Endothelial cell of umbilical vein (primary cell): Measurements from ENCODE around the gene AMELY.
"Not testable (repeated sequence)": the region's sequence is repeated elsewhere in the genome, so short reads cannot be mapped to it uniquely, and the experiment has no call there.

Source experiments
- EZH2 ChIP-seq: IDR thresholded peaks from 2 replicates; pipeline ENCODE4 v1.6.1; 2012; ENCODE audit warnings: borderline replicate concordance, low read depth, mild to moderate bottlenecking, moderate library complexity, low read length, inconsistent platforms; ENCODE audit not compliant: severe bottlenecking
- FOS ChIP-seq: IDR thresholded peaks from 2 replicates; pipeline ENCODE4 v1.6.1; 2011; ENCODE audit warnings: mild to moderate bottlenecking, low read length, moderate library complexity, borderline replicate concordance; ENCODE audit not compliant: insufficient read depth
- MYC ChIP-seq: IDR thresholded peaks from one replicate; pipeline ENCODE4 v1.6.1; 2011; ENCODE audit warnings: mild to moderate bottlenecking, low read depth, low read length
- POLR2AphosphoS5 ChIP-seq: IDR thresholded peaks from 2 replicates; pipeline ENCODE4 v1.6.1; 2012; ENCODE audit warnings: low read depth, mild to moderate bottlenecking, control low read depth, low read length, moderate library complexity; ENCODE audit not compliant: insufficient read depth
- TF ChIP-seq, protein P1 (sequence below), 2 donors: IDR thresholded peaks; 1 replicate in 1 of 2; 2 replicates in 1 of 2; pipeline ENCODE4 v1.5.1; 2011; ENCODE audit warnings: low read length in 2 of 2, mild to moderate bottlenecking in 2 of 2, moderate library complexity in 2 of 2, control low read depth in 1 of 2, inconsistent platforms in 1 of 2, low read depth in 1 of 2; ENCODE audit not compliant: insufficient read depth in 1 of 2; ENCODE audit errors: extremely low read depth in 1 of 2

DNA sequence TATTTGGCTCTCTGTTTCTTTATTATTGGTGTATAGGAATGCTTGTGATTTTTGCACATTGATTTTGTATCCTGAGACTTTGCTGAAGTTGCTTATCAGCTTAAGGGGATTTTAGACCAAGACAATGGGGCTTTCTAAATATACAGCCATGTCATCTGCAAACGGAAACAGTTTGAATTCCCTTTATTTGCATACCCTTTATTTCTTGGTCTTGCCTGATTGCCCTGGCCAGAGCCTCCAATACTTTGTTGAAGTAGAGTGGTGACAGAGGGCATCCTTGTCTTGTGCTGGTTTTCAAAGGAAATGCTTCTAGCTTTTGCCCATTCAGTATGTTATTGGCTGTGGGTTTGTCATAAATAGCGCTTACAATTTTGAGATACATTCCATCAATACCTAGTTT is 68.9 kb downstream of the AMELY start:
- not testable (repeated sequence) for TF ChIP-seq POLR2AphosphoS5, MYC, EZH2, FOS
- TF ChIP-seq, protein P1, sequence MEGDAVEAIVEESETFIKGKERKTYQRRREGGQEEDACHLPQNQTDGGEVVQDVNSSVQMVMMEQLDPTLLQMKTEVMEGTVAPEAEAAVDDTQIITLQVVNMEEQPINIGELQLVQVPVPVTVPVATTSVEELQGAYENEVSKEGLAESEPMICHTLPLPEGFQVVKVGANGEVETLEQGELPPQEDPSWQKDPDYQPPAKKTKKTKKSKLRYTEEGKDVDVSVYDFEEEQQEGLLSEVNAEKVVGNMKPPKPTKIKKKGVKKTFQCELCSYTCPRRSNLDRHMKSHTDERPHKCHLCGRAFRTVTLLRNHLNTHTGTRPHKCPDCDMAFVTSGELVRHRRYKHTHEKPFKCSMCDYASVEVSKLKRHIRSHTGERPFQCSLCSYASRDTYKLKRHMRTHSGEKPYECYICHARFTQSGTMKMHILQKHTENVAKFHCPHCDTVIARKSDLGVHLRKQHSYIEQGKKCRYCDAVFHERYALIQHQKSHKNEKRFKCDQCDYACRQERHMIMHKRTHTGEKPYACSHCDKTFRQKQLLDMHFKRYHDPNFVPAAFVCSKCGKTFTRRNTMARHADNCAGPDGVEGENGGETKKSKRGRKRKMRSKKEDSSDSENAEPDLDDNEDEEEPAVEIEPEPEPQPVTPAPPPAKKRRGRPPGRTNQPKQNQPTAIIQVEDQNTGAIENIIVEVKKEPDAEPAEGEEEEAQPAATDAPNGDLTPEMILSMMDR (IDR thresholded peaks at IDR 0.05; ENCODE audit: extremely low read depth in 1 of 2, insufficient read depth in 1 of 2, low read depth in 1 of 2, low read length in 2 of 2) = not testable (repeated sequence)
